ENCODE measurements around the gene PNPT1. TPM values are rescaled to one million over a fixed set of nuclear protein-coding genes. Genes with fewer than 3 reads are reported as not detected.

PNPT1 gene
- total and polyA plus RNA-seq, 9 of the 15 experiments (the other 6 are each of a cell fraction or from before 2014, with no cell fraction given): 46.5 to 104 (median 62.7) TPM

DNA sequence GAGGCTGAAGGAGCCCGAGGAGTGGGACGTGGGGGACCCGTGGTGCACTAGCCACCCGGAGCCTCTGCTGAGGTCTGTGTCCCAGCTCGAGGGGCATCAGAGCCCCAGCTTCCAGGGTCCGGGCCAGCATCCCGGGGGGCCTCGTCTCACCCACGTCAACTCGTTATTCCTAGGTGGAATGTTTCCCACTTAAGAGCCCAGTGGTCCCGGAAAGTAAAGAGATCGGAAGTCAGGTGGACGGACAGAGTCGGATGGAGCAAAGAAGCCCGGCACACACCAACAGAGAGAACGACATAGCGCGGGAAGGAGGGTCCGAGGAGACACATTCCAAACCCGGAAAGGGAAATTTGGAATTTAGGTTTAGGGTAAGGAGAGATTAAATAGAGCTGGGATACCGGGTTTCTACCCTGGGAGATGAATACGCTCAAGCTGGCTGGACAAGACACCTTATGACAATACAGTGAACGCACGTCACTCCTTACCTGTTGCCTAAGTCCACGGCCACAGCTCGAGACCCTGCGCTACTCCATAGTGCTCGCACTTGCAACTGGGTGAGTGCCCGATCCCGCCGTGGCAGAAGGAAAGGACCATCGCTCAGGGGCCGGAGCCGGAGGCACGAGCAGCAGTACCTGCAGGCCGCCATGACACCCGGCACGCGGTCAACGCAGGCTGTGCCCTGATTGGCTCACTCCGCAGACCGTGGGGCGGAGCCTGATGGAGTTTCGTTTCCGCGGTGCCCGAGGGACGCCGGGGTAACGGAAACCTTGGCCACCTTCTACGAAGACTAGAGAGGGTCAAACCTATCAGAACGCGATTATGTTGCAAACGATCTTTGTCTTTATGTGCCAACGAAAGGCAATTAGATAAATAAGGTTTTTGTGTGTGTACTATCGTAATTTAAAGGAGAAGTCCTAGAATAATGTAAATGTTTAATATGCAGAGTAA, at the start of gene PNPT1 (continued):
- peak; percentile 74 for TF ChIP-seq BHLHE40 (IDR thresholded peaks at IDR 0.05; ENCODE audit: low read length)
- TF ChIP-seq RHOXF2B (CRISPR knock-in tag; conservative IDR thresholded peaks at IDR 0.05): no peak
- TF ChIP-seq, protein P1, sequence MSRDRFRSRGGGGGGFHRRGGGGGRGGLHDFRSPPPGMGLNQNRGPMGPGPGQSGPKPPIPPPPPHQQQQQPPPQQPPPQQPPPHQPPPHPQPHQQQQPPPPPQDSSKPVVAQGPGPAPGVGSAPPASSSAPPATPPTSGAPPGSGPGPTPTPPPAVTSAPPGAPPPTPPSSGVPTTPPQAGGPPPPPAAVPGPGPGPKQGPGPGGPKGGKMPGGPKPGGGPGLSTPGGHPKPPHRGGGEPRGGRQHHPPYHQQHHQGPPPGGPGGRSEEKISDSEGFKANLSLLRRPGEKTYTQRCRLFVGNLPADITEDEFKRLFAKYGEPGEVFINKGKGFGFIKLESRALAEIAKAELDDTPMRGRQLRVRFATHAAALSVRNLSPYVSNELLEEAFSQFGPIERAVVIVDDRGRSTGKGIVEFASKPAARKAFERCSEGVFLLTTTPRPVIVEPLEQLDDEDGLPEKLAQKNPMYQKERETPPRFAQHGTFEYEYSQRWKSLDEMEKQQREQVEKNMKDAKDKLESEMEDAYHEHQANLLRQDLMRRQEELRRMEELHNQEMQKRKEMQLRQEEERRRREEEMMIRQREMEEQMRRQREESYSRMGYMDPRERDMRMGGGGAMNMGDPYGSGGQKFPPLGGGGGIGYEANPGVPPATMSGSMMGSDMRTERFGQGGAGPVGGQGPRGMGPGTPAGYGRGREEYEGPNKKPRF (IDR thresholded peaks at IDR 0.05; ENCODE audit: low read depth, low read length): no peak
- TF ChIP-seq ZNF589 (CRISPR knock-in tag; IDR thresholded peaks at IDR 0.05; ENCODE audit: low read depth): no peak
- no peak for TF ChIP-seq GTF2A2 (tag; IDR thresholded peaks at IDR 0.05)
- TF ChIP-seq OTX1 (CRISPR knock-in tag; IDR thresholded peaks at IDR 0.05): no peak
- TF ChIP-seq, protein P2, sequence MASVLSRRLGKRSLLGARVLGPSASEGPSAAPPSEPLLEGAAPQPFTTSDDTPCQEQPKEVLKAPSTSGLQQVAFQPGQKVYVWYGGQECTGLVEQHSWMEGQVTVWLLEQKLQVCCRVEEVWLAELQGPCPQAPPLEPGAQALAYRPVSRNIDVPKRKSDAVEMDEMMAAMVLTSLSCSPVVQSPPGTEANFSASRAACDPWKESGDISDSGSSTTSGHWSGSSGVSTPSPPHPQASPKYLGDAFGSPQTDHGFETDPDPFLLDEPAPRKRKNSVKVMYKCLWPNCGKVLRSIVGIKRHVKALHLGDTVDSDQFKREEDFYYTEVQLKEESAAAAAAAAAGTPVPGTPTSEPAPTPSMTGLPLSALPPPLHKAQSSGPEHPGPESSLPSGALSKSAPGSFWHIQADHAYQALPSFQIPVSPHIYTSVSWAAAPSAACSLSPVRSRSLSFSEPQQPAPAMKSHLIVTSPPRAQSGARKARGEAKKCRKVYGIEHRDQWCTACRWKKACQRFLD (CRISPR knock-in tag; IDR thresholded peaks at IDR 0.05): peak; percentile 96
- TF ChIP-seq, protein P3, sequence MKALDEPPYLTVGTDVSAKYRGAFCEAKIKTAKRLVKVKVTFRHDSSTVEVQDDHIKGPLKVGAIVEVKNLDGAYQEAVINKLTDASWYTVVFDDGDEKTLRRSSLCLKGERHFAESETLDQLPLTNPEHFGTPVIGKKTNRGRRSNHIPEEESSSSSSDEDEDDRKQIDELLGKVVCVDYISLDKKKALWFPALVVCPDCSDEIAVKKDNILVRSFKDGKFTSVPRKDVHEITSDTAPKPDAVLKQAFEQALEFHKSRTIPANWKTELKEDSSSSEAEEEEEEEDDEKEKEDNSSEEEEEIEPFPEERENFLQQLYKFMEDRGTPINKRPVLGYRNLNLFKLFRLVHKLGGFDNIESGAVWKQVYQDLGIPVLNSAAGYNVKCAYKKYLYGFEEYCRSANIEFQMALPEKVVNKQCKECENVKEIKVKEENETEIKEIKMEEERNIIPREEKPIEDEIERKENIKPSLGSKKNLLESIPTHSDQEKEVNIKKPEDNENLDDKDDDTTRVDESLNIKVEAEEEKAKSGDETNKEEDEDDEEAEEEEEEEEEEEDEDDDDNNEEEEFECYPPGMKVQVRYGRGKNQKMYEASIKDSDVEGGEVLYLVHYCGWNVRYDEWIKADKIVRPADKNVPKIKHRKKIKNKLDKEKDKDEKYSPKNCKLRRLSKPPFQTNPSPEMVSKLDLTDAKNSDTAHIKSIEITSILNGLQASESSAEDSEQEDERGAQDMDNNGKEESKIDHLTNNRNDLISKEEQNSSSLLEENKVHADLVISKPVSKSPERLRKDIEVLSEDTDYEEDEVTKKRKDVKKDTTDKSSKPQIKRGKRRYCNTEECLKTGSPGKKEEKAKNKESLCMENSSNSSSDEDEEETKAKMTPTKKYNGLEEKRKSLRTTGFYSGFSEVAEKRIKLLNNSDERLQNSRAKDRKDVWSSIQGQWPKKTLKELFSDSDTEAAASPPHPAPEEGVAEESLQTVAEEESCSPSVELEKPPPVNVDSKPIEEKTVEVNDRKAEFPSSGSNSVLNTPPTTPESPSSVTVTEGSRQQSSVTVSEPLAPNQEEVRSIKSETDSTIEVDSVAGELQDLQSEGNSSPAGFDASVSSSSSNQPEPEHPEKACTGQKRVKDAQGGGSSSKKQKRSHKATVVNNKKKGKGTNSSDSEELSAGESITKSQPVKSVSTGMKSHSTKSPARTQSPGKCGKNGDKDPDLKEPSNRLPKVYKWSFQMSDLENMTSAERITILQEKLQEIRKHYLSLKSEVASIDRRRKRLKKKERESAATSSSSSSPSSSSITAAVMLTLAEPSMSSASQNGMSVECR (CRISPR knock-in tag; IDR thresholded peaks at IDR 0.05): peak; percentile 96
- no peak for TF ChIP-seq ZNF717 (CRISPR knock-in tag; IDR thresholded peaks at IDR 0.05)
- TF ChIP-seq JUND (IDR thresholded peaks at IDR 0.05; ENCODE audit: borderline replicate concordance, low read depth, low read length): peak; percentile 65
- TF ChIP-seq JUND (tag; IDR thresholded peaks at IDR 0.05; ENCODE audit: borderline replicate concordance, low read depth, low read length): peak; percentile 46; the same call in 2 of the 3 replicates
- no peak for TF ChIP-seq ZNF232 (CRISPR knock-in tag; IDR thresholded peaks at IDR 0.05)
- TF ChIP-seq ZBTB7A (IDR thresholded peaks at IDR 0.05; ENCODE audit: borderline replicate concordance, control insufficient read depth, low read depth, low read length): no peak
- TF ChIP-seq POLR2H (tag; IDR thresholded peaks at IDR 0.05; ENCODE audit: low read depth): peak; percentile 54; the same call in 1 of the 2 replicates
- TF ChIP-seq FOXK2 (conservative IDR thresholded peaks at IDR 0.05 in 1 of 2, IDR thresholded peaks at IDR 0.05 in 1 of 2; ENCODE audit: low read depth in 2 of 2): peak in 1 of 2 experiments; percentile 48; a peak in 2 of 4 replicates
- peak; percentile 57; the same call in 1 of the 2 replicates for TF ChIP-seq FOXP1 (CRISPR knock-in tag; IDR thresholded peaks at IDR 0.05)
- TF ChIP-seq GTF2E2 (tag; IDR thresholded peaks at IDR 0.05): no peak

Data from K562 (cell line).